Endothelial cell of umbilical vein (primary cell): ENCODE measurements around the gene ADAMTSL2. TPM values are rescaled to one million over a fixed set of nuclear protein-coding genes. Genes with fewer than 3 reads are reported as not detected.

Source experiments
- BruUV-seq: library from RNA; stranded (reverse); fragments of 400-500 nt; replicated peaks from 2 replicates; lab custom pipeline; 2021; lab: Mats Ljungman, UMichigan
- CTCF ChIA-PET: fragments of 300-600, 350-600 bp; sonication (Branson Sonifier 250); formaldehyde crosslinking; loops from one replicate; lab custom pipeline; 2021; ENCODE audit warnings: antibody characterized with exemption, inconsistent platforms; lab: Charles Lee
- POLR2A ChIA-PET: fragments of 300-600, 350-600 bp; sonication (Branson Sonifier 250); formaldehyde crosslinking; loops from one replicate; lab custom pipeline; 2021; ENCODE audit warnings: antibody characterized with exemption, inconsistent platforms; lab: Charles Lee
- DNase-seq: peaks from one replicate; pipeline ENCODE4 v3.0.0-alpha.2; 2011; ENCODE audit warnings: low read depth, low spot score
- FAIRE-seq: peaks from 2 replicates; lab custom pipeline; 2011; peaks lifted over from hg19 to GRCh38; lab: Jason Lieb, UNC
- H2AFZ ChIP-seq: 2 replicates; pipeline ENCODE4 v1.6.0; 2012; ENCODE audit warnings: low read depth, low read length, control low read depth, inconsistent platforms
- H3K27ac ChIP-seq: 2 replicates; pipeline ENCODE4 v1.5.1; 2011; ENCODE audit warnings: low read depth, mild to moderate bottlenecking, control low read depth, low read length, moderate library complexity; ENCODE audit not compliant: insufficient read depth
- H3K27me3 ChIP-seq, 2 experiments: 2 replicates each; pipeline versions ENCODE4 v1.6.0 to v1.6.1; 2011; ENCODE audit warnings: low read length in 2 of 2, mixed read lengths in 1 of 2; ENCODE audit not compliant: control insufficient read depth in 2 of 2, insufficient read depth in 2 of 2
- H3K36me3 ChIP-seq, 2 experiments: 2 replicates in 1 of 2; 3 replicates in 1 of 2; pipeline ENCODE4 v1.5.1; 2011; ENCODE audit warnings: low read length in 2 of 2, mild to moderate bottlenecking in 1 of 2, moderate library complexity in 1 of 2; ENCODE audit not compliant: control insufficient read depth in 2 of 2, insufficient read depth in 2 of 2; ENCODE audit errors: extremely low read depth in 1 of 2
- H3K4me1 ChIP-seq: 3 replicates; pipeline ENCODE4 v1.5.1; 2011; ENCODE audit warnings: mild to moderate bottlenecking, low read length; ENCODE audit not compliant: control insufficient read depth, insufficient read depth; ENCODE audit errors: extremely low read depth
- H3K4me2 ChIP-seq: 2 replicates; pipeline ENCODE4 v1.6.1; 2011; ENCODE audit warnings: low read length, control low read depth, mixed read lengths; ENCODE audit not compliant: insufficient read depth
- H3K4me3 ChIP-seq, 3 experiments: fragments of 200-600 bp in 1 of 3; sonication (generic), shearing (Covaris generic) in 1 of 3; replicated peaks in 1 of 3; 2 replicates each; pipeline ENCODE4 v1.5.1; 2011 to 2016; ENCODE audit warnings: control low read depth in 3 of 3, low read length in 3 of 3, mild to moderate bottlenecking in 2 of 3, inconsistent platforms in 1 of 3, low read depth in 1 of 3, moderate library complexity in 1 of 3; ENCODE audit not compliant: insufficient read depth in 1 of 3
- H3K79me2 ChIP-seq: 2 replicates; pipeline ENCODE4 v1.6.0; 2012; ENCODE audit warnings: low read length, inconsistent platforms; ENCODE audit not compliant: control insufficient read depth, insufficient read depth
- H3K9ac ChIP-seq: replicated peaks from 2 replicates; pipeline ENCODE3; 2011; ENCODE audit warnings: low read length, control low read depth; ENCODE audit not compliant: insufficient read depth; ENCODE audit errors: extremely low read depth
- H3K9me1 ChIP-seq: replicated peaks from 3 replicates; pipeline ENCODE4 v1.6.0; 2011; ENCODE audit warnings: mild to moderate bottlenecking, low read length; ENCODE audit not compliant: control insufficient read depth, insufficient read depth; ENCODE audit errors: extremely low read depth
- H3K9me3 ChIP-seq: replicated peaks from 2 replicates; pipeline ENCODE4 v1.5.1; 2012; ENCODE audit warnings: low read length, inconsistent platforms; ENCODE audit not compliant: control insufficient read depth, insufficient read depth
- H4K20me1 ChIP-seq: replicated peaks from 2 replicates; pipeline ENCODE3; 2011; ENCODE audit warnings: mild to moderate bottlenecking, low read length; ENCODE audit not compliant: control insufficient read depth, insufficient read depth; ENCODE audit errors: extremely low read depth
- FOS ChIP-seq: IDR thresholded peaks from 2 replicates; pipeline ENCODE4 v1.6.1; 2011; ENCODE audit warnings: mild to moderate bottlenecking, low read length, moderate library complexity, borderline replicate concordance; ENCODE audit not compliant: insufficient read depth
- GATA2 ChIP-seq: IDR thresholded peaks from 2 replicates; pipeline ENCODE4 v1.7.0; 2011; ENCODE audit warnings: low read depth, mild to moderate bottlenecking, moderate library complexity, mixed read lengths, low read length; ENCODE audit not compliant: insufficient read length, insufficient read depth
- JUN ChIP-seq: IDR thresholded peaks from 2 replicates; pipeline ENCODE4 v1.6.1; 2011; ENCODE audit warnings: borderline replicate concordance, low read depth; ENCODE audit not compliant: insufficient read length, insufficient read depth
- MYC ChIP-seq: IDR thresholded peaks from one replicate; pipeline ENCODE4 v1.6.1; 2011; ENCODE audit warnings: mild to moderate bottlenecking, low read depth, low read length
- POLR2A ChIP-seq: IDR thresholded peaks from 2 replicates; pipeline ENCODE4 v1.6.1; 2012; ENCODE audit warnings: low read depth, mild to moderate bottlenecking, control low read depth, low read length
- POLR2AphosphoS5 ChIP-seq: IDR thresholded peaks from 2 replicates; pipeline ENCODE4 v1.6.1; 2012; ENCODE audit warnings: low read depth, mild to moderate bottlenecking, control low read depth, low read length, moderate library complexity; ENCODE audit not compliant: insufficient read depth
- dilution Hi-C: fragments of 300-500 bp; cut with MboI; formaldehyde crosslinking; loops from one replicate; pipeline ENCODE4 v1.15.0; 2019; ENCODE audit warnings: low sequenced_read_pairs; ENCODE audit not compliant: extremely low pct_ligation_motif_present
- intact Hi-C: fragments of 100-400 bp; cut with micrococcal nuclease; formaldehyde crosslinking; loops from one replicate; pipeline ENCODE4 v1.10.0; 2022
- polyA plus RNA-seq, 4 experiments: library from polyadenylated mRNA; depleted of rRNA in 3 of 4; stranded (reverse) in 3 of 4; unstranded in 1 of 4; fragments of >200 nt; gene quantifications; 2 replicates each; pipeline versions ENCODE4 v1.2.1 to v1.2.3, GENCODE V29; 2011 to 2012; ENCODE audit warnings: missing spikeins in 1 of 4
- total RNA-seq: library from RNA; stranded (reverse); gene quantifications from 2 replicates; pipeline ENCODE4 v1.2.3, GENCODE V29; 2021
- TF ChIP-seq, protein P1 (sequence below), 2 donors: IDR thresholded peaks; 1 replicate in 1 of 2; 2 replicates in 1 of 2; pipeline ENCODE4 v1.5.1; 2011; ENCODE audit warnings: low read length in 2 of 2, mild to moderate bottlenecking in 2 of 2, moderate library complexity in 2 of 2, control low read depth in 1 of 2, inconsistent platforms in 1 of 2, low read depth in 1 of 2; ENCODE audit not compliant: insufficient read depth in 1 of 2; ENCODE audit errors: extremely low read depth in 1 of 2
- TF ChIP-seq, protein P2 (sequence below): IDR thresholded peaks from 2 replicates; pipeline ENCODE4 v1.6.1; 2011; ENCODE audit not compliant: insufficient read depth, insufficient read length

ADAMTSL2 gene
- total and polyA plus RNA-seq, 2 donors (not counting 3 experiments of a cell fraction or from before 2014, with no cell fraction given) = not detected

DNA sequence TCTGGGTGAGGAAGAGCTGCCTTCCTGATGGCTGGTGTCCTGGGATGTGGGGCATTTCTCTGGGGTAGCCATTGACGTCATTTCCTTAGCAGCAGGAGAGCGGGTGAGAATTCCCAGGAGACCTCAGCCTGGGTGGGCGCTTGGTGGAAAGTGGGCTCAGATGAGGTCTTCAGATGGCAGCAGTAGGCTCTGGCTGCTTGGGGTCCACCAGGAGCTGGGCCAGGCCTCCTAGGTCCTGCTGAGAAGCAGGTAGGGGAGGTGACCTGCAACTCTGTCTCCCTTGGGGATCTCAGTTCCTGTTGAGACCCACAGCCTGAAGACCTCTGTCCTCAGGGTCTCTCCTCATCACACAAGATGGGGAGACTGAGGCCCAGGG, 43.2 kb downstream of the ADAMTSL2 start:
- Histone ChIP-seq H3K9me1 (no peaks in the 10 kb centered on the region), H4K20me1 (no peaks in the 10 kb centered on the region), H3K27ac (no peak overlapping the region), H3K9me3 (no peaks in the 10 kb centered on the region), H2AFZ (no peak overlapping the region), H3K79me2 (no peaks in the 10 kb centered on the region), H3K4me3 (no peak overlapping the region), H3K9ac (no peak overlapping the region), H3K27me3 (no peaks in the 10 kb centered on the region), H3K4me2 (no peak overlapping the region), H3K4me1 (peaks cover 2% of the 10 kb centered on the region), H3K36me3 (no peaks in the 10 kb centered on the region)
- intact Hi-C loops = no loop called here
- DNase-seq (no peak), FAIRE-seq (no peak)
- POLR2A ChIA-PET = no interaction called here
- CTCF ChIA-PET = no interaction called here
- dilution Hi-C loops = no loop called here
- TF ChIP-seq, protein P1, sequence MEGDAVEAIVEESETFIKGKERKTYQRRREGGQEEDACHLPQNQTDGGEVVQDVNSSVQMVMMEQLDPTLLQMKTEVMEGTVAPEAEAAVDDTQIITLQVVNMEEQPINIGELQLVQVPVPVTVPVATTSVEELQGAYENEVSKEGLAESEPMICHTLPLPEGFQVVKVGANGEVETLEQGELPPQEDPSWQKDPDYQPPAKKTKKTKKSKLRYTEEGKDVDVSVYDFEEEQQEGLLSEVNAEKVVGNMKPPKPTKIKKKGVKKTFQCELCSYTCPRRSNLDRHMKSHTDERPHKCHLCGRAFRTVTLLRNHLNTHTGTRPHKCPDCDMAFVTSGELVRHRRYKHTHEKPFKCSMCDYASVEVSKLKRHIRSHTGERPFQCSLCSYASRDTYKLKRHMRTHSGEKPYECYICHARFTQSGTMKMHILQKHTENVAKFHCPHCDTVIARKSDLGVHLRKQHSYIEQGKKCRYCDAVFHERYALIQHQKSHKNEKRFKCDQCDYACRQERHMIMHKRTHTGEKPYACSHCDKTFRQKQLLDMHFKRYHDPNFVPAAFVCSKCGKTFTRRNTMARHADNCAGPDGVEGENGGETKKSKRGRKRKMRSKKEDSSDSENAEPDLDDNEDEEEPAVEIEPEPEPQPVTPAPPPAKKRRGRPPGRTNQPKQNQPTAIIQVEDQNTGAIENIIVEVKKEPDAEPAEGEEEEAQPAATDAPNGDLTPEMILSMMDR (IDR thresholded peaks at IDR 0.05; ENCODE audit: extremely low read depth in 1 of 2, insufficient read depth in 1 of 2, low read depth in 1 of 2, low read length in 2 of 2) = no peak
- TF ChIP-seq, protein P2, sequence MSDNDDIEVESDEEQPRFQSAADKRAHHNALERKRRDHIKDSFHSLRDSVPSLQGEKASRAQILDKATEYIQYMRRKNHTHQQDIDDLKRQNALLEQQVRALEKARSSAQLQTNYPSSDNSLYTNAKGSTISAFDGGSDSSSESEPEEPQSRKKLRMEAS = no peak
- TF ChIP-seq POLR2AphosphoS5 (no peak), JUN (no peak), FOS (no peak), GATA2 (no peak), MYC (no peak), POLR2A (no peak)
- BruUV-seq = no TSS peak
